HUES48 (cell line): ENCODE results near the gene NUP155.

Source experiments
- H3K27ac ChIP-seq: one replicate; pipeline ENCODE4 v1.7.0; 2013; ENCODE audit warnings: low read depth, low read length, inconsistent platforms
- H3K27me3 ChIP-seq: 2 replicates; pipeline ENCODE4 v1.6.1; 2013; ENCODE audit warnings: mild to moderate bottlenecking, low read length; ENCODE audit not compliant: control insufficient read depth, insufficient read depth
- H3K36me3 ChIP-seq: 2 replicates; pipeline ENCODE4 v1.6.1; 2013; ENCODE audit warnings: low read length; ENCODE audit not compliant: control insufficient read depth, insufficient read depth
- H3K4me1 ChIP-seq: 2 replicates; pipeline ENCODE4 v1.6.1; 2013; ENCODE audit warnings: mild to moderate bottlenecking, low read length; ENCODE audit not compliant: control insufficient read depth, insufficient read depth
- H3K4me3 ChIP-seq: 2 replicates; pipeline ENCODE4 v1.5.1; 2013; ENCODE audit warnings: mild to moderate bottlenecking, low read depth, low read length
- H3K9ac ChIP-seq: 2 replicates; pipeline ENCODE4 v1.6.1; 2013; ENCODE audit warnings: mild to moderate bottlenecking, low read depth, low read length, moderate library complexity
- H3K9me3 ChIP-seq: 2 replicates; pipeline ENCODE4 v1.6.1; 2013; ENCODE audit warnings: low read length; ENCODE audit not compliant: control insufficient read depth, insufficient read depth

The NUP155 gene

GRCh38 chr5:37247496-37247895 is 123.4 kb downstream of the NUP155 start:
- no peak overlapping the region for H3K27ac ChIP-seq
- H3K36me3 ChIP-seq: no peaks in the 10 kb centered on the region
- H3K27me3 ChIP-seq: no peaks in the 10 kb centered on the region
- H3K9ac ChIP-seq: no peak overlapping the region
- no peaks in the 10 kb centered on the region for H3K9me3 ChIP-seq
- H3K4me3 ChIP-seq: no peak overlapping the region
- peaks cover 8% of the 10 kb centered on the region for H3K4me1 ChIP-seq

- Histone ChIP-seq H3K4me3 (no peak overlapping the region), H3K9ac (no peak overlapping the region), H3K27ac (no peak overlapping the region), H3K36me3 (no peaks in the 10 kb centered on the region), H3K27me3 (no peaks in the 10 kb centered on the region), H3K9me3 (no peaks in the 10 kb centered on the region), H3K4me1 (peaks cover 8% of the 10 kb centered on the region)
Observed at GRCh38 chr5:37247036-37247435, 123.9 kb downstream of the NUP155 start.
